GM21737 (cell line): ENCODE data around the gene LRRC3B.

Source experiments
- ATAC-seq: cut with Tn5 transposase; IDR thresholded peaks from one replicate; pipeline ENCODE4 v1.9.1; 2021; ENCODE audit warnings: mild to moderate bottlenecking, moderate library complexity; ENCODE audit not compliant: unreplicated experiment

Gene LRRC3B

DNA sequence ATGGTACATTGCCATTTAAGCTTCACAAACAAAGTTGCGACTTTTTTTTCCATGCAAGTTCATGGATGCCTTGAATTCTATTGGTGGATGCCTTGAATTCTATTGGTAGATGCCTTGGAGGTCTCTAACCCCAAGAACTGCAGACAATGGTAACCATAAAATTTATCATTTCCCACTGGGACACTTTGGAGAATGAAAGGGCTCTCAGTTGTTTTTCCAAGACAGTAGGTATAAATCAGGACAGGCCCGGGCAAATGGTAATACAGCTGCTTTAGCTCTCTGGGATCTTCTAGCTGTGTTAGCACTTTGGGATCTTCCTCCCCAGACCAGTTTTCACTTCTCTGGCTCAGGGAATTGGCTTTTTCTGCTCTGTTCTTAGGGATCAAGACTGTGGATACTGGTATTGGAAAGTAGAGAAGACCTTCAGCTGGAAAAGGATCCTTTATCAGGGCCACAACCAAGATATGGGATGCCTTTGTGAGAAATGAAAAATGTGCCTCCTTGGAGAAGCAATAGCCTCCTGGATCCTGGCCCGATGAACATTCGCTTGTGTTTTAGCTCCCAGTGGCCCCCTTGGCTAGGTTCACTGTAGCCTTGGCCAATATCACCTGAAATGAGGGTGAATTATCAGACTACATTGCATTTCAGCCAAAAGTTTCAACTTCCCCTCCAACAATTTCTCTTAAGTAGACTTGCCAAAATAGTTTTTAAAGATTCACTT is 8.3 kb downstream of the LRRC3B start:
- ATAC-seq = no peak

DNA sequence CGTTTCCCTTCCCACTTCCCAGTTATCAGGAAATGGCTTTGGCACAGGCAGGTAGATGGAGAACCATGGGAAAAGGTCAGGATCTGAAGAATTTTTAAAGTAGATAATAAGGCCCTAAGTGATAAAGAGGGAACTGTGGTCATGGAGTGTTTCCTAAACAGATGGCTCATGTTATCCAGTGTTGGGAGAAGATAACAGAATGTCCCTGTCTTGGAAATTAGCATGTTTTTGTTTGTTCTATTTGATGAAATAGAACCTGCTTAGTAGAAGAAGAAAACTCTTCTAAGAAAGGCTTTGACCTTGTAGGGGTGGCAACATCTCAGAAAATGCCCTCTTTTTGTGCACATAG is 8.8 kb downstream of the LRRC3B start:
- ATAC-seq = no peak

DNA sequence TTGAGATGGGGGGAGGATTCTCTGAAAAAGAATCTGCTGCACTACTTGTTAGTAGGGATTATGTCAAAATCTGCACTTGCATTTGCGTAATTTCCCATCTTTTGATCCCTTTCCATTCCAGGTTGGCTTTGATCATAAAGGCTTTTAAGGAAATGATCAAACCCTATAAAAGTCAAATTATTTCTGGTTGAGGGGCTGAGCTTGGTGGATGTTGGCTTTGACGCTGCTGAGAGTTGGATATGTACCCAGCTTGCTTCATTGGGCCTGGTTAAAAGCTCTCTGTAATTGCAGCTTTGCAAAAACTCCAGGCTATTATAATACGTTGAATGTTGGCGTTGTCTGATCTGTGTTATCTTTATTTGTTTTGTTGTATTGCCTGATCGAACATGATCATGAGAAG is 12.0 kb downstream of the LRRC3B start:
- ATAC-seq = no peak

DNA sequence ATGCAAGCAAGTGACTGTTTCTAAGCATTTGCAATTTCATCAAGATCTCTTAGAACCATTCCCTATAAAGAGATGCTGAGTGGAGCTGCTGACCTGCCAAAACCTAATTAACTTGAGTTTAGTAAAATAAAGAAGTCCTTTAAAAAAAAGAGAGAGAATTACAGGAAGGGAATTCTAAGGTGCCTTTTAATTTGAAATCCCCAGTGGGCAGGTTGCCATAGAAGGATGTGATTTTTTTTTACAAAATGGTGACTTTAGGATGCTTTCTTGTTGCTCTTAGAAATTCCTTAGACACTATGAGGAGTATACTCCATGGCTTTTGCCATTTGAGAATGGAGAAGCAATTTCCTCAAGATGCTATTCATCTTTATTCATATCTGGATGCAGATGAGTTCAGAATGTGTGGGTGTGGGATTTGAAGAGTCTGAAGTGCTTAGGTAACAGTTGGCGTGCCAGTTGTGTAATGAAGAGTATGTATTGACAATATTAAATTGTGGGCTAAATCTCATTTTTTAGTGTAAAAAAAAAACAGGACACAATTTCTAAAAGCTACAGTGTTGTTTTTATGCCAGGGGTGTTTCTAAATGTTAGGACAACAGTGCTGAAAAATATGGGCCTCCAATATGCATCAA is 13.6 kb downstream of the LRRC3B start:
- no peak for ATAC-seq

DNA sequence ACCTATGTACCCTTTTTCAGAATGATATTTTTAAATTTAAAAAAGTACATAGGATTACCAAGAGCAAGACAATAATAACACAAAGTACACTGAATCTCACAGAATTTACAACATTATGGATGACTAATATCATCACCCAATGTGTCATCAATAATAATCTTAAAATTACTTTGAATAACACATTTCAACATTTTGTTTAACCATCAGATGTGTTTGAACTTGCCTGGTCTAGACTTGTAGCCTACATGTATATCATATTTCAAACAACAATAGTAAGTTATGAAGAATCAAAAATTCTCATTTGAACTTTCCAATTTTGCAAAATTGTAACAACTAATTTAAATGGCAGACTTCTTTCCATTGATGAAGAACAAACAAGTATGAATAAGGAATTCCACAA is 15.1 kb downstream of the LRRC3B start:
- no peak for ATAC-seq

DNA sequence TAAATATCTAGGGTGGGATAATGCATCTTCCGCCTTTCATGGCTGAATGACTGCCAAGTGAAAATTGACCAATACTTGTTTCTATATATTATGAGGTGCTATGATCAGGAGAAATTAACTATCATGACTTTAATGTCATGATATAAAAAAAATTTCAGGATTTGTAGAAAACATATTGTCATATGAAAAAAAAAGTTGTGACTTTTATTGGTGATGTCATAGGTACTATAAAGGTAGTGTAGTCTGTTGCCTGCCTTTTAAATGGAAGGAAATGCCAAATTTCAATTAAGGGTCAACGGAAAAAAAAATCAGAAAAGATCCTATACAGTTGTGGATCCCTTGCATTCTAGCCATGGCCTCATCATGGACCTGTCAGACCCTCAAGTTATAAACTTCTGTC is 15.5 kb downstream of the LRRC3B start:
- no peak for ATAC-seq

DNA sequence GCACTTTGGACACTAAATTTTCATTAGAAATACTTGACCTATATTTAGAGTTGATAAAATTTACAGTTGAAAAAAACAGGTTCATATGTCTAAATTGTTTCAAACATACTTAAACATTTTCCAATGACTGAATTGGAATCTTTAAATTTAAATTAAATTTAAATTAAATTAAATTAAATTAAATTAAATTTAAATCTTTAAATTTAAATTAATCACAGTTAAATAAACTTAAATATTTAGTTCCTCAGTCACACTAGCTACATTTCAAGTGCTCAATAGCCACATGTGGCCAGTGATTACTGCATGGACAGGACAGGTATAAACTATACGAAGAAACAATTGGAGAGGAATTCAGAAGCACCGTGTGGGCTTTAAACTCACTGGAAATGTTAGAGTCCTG is 16.8 kb downstream of the LRRC3B start:
- ATAC-seq = no peak

DNA sequence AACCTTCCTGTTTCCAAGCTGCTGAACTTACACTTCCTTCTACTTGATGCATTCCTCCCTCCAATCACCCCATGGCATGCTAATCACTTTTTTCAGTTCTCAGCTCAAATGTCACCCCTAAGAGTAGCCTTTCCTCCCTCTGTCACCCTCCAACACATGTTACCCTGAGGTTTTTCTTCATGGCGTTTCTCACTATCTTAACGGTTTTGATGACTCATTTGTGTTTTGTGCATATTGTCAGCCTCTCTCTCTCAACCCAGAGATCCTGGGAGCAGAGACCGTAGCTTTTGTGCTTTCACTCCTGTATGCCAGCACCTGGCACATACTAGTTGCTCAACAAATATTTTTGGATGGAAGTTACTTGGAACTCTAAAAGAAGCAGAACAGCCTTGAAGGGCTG is 24.5 kb downstream of the LRRC3B start:
- ATAC-seq = no peak

DNA sequence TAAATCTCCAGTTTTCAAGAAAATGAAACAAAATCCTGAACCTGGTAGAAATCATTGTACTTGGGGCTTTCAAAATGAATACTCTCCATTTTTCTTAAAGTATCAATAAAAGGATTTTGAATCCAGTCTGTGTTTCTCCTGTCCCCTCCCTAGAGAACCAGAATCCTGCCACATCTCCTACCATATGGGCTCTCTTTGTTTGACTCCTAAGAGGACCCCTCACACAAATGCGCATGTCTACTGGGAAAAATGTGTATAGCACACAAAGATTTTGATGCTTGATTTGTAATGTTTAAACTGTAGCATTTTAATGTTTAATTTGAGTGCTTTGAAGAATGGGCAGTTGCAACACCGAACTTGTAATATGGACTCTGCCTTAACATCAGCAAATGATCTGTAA is 25.9 kb downstream of the LRRC3B start:
- no peak for ATAC-seq

DNA sequence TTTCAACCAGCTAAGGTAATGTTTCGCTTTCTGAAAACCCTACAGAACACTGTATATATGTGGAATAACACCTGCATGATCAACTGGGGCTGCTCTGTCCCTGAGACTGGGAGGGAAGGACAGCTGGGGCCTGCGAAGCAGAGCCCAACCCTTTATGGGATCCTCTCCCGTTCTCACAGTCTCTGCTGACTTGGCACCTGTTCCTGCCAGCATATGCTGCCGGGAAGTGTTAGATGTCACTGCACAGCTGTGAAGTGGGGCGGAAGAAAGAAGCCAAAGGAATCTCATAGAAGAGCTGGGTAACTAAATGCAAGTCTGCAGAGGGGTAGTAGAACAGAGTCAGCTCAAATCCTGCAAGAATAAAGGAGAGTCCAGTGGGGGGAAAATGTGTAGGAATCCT is 29.6 kb downstream of the LRRC3B start:
- no peak for ATAC-seq

DNA sequence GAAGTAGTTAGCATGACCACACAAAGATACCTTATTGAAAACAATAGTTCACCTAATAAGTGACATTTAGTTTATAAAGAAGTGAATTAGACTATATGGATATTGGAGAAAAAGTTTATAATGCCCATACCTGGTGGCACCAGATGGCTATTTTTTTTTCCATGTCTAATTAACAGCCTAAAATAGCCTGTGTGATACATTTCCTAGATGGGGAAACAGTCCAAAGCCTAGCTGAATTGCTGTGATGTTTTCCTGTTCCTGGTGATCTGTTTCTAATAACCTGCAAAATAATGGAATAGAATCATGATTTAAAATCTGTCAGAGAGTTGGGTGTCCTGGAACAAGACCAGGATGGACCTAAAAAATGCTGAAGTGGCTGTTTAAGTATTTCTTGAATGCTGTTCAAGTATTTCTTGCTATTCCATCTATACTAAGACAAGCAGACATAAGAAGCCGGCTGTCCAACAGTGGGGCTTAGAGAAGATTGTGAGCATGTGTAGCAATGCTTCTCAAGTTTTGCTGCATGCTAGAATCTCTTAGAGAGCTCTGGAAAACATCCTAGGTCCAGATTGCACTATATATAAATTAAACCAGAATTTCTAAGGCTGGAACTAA is 31.3 kb downstream of the LRRC3B start:
- ATAC-seq = no peak

DNA sequence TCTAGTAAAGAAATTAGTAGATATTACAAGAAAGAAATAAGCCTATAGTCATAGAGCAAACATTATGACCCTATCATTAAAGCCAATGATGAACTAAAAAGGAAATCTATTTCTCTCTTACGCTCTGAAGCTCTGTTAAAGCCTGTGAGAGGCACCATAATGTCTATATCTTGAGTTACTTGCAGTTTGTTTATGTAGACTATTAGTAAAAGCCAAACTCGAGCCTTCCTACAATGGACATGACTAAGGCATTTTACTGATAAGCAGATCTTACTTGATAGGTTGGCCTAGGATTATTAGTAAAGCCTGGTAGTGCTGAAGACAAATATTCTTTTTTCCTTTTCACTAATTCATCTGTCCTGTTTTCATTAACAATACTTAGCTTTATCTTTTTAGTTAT is 32.7 kb downstream of the LRRC3B start:
- ATAC-seq = no peak

DNA sequence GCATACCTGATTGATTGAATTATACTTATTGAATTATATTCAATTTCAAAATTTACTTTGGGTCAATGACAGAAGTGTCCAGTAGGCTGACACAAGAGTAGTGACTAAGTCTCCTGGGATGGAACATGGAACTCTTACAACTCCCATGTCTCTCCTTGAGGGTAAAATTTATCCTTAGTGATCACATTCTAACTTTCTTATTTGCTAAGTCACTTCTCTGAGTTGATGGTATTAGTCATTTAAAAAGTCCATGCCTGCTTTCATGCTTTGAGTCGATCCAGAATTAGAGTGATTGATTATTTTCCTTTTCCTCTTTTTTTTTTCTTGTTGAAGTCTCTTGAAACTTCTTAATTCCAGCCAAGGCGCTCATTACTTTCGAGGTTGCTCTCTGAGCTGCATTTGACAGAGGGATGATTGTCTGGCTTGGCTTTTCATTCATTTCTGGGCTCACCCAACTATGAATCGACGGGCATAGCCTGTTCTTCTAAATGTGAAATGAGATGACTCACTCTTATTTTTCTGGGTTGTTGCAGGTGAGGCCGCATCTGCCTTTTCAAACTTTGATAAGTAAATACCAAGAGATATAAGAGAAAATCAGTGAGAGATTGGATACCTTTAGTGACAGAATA is 34.9 kb downstream of the LRRC3B start:
- ATAC-seq = no peak

DNA sequence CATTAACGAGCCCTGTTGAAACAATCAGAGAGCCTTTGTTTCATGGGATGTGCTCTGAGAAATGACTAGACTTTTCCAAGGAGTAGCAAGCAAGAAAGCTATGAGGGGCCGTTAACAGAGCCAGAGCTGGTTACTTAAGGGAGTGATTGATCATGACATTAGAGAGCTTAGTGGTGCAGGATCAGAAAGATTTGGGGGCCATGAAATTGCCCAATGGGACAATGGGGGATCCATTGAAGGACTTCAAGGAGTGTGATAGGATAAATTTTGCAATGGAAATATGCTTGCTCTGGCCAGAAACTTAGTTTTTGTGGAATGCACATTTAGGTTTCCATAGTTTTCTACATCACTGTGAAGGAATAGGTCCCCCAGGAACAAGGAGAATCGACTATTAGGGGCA is 45.6 kb downstream of the LRRC3B start:
- ATAC-seq = no peak

DNA sequence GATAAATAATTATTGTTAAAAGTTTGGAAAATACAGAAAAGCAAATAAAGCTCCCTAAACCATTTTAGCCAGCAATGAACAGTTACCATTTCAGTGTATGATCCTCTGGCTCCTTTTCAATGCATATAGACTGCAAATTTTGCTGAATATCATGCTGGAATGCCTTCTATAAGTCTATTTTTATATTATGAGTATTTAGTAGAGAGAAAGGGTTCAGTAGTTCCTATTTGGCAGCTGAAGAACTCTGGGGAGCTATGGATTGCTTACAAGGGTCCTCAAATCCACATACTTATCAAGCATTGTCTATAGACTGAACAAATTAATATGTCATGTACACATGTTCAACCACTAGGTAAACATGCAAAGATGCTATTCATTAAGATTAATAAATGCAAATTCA is 46.1 kb downstream of the LRRC3B start:
- no peak for ATAC-seq

DNA sequence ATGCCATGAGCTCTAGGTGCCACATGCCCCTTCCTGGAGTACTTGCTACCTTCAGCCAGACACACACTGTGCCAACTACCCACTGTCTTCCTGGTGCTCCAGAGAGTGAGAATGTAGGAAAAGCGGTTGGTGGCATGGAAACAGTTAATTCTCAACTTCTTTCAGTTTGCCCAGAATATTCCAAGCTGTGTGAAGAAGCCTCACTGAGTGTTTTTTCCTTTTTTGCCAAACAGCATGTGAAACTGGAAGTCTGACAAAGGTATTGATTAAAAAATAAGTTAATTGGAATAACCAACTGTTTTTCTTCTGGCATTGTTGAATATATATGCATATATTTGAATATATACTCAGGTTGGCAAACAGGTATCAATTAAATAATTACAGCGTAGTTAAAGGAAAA is 52.8 kb downstream of the LRRC3B start:
- no peak for ATAC-seq

DNA sequence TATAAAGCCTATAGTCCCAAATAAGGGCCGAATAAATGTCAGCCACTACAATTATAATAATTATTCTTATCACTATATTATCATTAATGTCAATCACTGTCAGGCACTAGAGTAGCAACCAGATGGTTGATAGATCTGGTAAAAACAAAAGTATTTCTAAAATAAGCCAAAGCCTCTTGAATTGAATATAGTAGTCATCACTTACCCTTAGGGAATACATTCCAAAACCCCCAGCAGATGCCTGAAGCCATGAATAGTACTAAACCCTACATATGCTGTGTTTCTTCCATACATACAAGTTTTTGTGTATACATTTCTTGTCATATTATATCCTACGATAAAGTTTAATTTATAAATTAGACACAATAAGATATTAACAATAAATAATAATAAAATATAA is 59.1 kb downstream of the LRRC3B start:
- ATAC-seq = no peak

DNA sequence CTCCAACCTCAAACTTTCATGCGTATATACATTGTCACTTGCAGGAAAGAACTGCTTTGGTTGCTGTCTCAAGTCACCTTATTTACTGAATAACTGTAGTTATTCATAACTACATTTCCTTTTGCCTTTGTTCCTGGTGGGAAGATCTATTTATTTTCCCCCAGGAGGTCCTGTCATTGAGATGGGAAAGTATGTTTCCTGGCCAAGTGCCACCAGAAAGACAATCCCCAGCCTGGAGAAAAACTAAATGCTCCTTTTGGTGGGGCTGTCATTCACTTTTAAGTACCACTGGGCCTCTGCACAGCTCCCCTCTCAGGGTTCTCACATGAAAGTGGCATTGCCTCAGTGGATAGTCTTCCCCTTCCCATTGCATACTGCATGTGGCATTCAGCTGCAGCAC is 59.8 kb downstream of the LRRC3B start:
- no peak for ATAC-seq

DNA sequence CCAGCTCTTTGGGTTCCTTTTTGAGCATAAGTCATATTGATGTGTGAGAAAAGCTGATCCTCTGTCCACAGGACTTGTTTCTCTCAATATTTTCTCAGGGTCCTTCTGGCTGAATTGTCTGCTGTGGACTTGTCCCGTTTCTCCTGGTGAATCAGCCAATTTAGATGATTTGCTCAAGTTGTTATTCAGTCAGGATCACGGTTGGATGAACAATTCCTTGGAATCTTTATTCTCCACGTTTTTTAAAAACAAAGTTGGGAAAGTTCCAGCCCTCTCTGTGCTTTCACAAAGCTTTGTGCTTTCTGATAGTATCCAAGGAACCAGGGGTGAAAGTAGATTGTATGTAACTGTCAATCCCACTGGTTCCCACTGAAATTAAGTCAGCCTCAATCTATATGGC is 61.3 kb downstream of the LRRC3B start:
- no peak for ATAC-seq

DNA sequence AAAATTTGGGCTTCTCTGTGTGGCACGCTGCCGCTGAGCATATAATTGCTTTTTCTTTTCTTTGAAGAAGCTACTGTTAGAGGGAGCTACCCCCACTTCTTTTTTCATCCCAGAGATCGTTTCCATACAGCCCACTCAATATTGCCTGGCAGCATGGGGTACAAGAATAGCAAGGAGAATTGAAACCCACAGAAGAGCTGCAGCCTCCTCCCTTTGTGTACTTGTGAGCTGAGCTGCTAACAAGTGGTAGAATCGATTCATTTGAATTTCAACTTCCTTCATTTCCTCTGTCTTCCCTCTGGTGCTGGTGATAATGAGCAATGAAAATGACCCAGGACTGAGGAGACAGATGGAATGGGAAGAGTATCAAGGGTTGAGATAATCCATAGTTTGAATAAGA is 64.9 kb downstream of the LRRC3B start:
- ATAC-seq = no peak

DNA sequence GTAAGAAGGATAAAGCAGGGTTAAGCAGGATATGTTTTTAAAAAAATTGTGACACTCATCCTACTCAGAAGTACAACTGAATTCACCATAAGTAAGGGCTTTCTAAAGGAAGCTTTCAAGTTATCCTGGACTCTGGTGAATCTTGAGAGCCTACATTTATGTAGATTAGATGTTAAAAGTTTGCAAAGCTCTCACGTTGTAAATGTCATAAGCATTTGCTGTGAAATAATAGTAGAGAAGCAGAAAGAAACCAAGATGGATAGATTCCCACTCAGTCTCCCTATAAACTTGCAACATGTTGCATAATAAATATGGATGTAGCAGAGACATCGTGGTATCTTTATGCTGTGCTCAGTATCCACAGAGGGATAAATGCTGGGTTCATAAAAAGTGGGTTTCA is 77.0 kb downstream of the LRRC3B start:
- ATAC-seq = no peak

DNA sequence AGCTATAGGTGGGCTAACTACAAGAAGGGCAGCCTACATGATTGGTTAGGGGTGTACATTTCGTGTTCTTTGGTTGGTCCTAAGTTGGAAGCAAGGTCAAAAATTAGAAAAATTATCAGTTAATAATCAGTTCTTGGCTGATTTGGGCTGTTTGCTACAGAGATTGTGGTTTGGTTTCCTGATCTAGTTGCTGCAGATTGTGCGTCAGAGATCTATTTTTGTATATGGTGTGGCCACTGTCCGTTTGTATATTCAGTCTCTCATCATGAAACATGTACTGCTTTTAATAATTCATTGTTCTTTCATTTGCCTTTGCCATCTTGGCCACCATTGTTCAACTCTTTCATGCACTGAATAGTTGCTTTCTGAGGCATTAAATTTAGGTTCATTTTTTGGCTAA is 80.9 kb downstream of the LRRC3B start:
- no peak for ATAC-seq
